ENCODE results near the gene FGF10.

Gene FGF10

GRCh38 chr5:44389090-44389822, at the start of gene FGF10:
Gene FGF10 (minus strand): TSS chr5:44389420. CDS start chr5:44388682, 738 bp downstream.
- no peak for DNase-seq

GRCh38 chr5:44426944-44427343, 37.7 kb upstream of the FGF10 start:
- no peak for DNase-seq

DNA sequence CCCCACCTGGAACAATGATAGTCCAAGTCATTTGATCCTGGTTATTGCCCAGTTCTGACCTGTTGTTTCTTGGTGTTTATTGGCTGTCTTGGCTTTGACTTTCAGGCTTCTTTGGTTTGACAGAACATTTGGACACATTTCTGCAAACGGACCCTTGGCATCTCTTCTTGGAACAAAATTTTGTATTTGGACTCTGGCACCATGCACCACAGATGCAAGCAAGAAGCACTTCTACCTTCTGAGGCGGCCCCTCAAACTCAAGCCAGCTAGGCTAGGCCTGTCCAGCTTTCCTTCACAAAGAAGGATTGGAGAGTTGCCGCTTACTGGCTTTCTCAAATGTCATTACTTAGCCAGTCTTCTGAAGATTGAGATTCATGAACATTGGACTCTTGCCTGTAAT, 23.1 kb upstream of the FGF10 start:
- DNase-seq, result no peak

GRCh38 chr5:44402084-44402483, 12.9 kb upstream of the FGF10 start:
- no peak for DNase-seq

DNA sequence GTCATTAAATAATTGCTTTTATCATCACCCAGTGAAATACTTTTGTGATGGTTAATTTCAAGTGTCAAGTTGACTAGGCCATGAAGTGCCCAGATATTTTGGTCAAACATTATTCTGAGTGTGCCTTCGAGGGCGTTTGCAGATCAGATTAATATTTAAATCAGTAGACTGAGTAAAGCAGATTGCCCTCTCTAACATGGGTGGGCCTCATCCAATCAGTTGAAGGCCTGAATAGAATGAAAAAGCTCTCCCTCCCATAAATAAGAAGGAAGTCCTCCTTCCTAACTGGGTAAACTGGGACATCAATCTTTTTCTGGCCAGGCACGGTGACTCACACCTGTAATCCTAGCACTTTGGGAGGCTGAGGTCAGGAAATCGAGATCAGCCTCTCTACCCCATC, 12.4 kb upstream of the FGF10 start:
- DNase-seq, result no peak

- no peak for DNase-seq
Observed at GRCh38 chr5:44398382-44398781, 9.2 kb upstream of the FGF10 start.

GRCh38 chr5:44396312-44396711, 7.1 kb upstream of the FGF10 start:
- DNase-seq, result no peak

DNA sequence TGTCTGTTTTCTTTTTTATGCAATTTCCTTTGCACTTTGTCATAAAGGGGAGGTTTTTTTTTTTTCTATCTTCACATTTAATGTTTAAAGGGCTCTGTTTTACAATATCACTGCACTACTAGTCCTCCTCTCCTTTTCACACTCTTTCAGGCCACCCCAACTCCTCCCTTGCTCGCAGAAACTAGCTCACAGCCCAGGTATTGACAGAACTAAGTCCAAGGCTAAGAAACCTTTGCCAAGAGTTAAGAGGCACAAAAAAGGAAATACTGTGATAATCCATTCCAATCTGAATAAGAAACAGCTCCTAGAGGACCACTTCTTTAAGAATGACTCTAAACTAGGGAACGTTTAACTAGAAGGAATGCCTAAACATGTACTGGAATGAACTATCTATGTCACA, 1.1 kb upstream of the FGF10 start:
- DNase-seq, result no peak

GRCh38 chr5:44389823-44390143, 563 bp upstream of the FGF10 start:
- DNase-seq, result no peak

DNA sequence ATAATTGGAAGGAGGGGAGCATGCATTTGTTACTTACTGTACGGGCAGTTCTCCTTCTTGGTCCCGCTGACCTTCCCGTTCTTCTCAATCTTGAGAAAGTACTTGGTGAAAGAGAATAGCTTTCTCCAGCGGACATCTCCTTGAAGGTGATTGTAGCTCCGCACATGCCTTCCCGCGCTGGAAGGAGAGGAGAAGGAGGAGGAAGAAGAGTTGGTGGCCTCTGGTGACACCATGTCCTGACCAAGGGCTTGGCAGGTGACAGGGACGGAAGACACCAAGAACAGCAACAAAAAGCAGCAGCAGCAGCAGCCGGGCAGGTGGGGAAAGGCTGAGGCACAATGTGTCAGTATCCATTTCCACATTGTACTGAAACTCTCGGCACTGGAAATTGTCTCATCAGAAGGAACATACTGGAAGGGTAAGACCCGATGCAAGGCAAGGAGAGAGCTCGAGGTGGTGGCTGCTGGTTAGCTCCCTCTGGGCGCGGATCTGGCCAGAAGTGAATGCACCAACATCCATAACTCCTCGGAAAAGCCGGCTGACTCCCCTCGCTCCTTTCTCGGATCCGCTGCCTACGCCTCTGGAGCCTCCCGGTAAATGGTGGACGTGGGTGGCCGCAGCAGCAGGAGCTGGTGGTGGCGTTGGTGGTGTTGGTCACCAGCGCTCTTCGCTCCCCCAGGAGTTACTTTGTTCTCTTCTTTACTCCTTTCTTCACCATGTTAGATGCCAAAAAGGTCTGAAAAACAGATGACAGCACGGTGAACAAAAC, 715 bp downstream of the FGF10 start:
- DNase-seq, result no peak

- DNase-seq, result no peak
Observed at GRCh38 chr5:44387921-44388320, 1.3 kb downstream of the FGF10 start.

DNA sequence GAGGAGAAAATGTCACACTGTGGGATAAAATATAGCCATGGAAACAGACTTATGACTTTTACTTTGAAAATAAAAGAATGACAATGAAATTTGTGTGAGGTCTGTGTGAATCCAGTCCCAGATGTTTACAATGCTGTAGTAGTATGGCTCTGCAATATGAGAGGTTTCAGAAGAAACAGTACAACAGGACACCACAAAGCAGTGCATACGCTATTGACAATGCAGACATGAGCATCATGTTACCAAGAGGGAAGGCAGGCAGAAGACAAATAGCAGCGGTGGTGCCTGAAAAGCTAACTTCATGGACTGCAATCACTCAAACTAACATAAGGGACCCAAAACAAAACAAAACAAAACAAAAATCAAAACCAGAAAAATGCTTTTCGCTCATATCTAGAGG, 1.8 kb downstream of the FGF10 start:
- no peak for DNase-seq

- no peak for DNase-seq
Observed at GRCh38 chr5:44385291-44385900, 3.8 kb downstream of the FGF10 start.

DNA sequence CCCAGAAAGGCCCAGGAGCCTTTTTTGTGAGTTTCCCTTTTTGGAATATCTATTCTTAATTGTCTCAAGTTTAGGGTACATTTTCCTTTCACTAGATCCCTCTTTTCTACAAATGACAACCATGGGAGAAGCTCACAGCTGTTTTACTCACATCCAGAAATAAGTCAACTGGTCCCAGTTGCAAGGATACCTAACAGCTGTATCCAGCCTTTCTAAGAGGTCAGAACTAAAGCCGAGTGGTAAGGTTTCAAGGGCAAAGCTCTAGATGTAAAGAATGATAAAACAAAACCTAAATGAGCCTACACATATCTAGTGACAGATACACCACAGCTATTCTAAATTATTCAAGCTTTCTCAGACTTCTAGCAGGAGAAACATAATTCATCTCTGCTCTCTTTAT, 4.4 kb downstream of the FGF10 start:
- DNase-seq, result no peak

GRCh38 chr5:44382894-44383293, 6.3 kb downstream of the FGF10 start:
- no peak for DNase-seq

DNA sequence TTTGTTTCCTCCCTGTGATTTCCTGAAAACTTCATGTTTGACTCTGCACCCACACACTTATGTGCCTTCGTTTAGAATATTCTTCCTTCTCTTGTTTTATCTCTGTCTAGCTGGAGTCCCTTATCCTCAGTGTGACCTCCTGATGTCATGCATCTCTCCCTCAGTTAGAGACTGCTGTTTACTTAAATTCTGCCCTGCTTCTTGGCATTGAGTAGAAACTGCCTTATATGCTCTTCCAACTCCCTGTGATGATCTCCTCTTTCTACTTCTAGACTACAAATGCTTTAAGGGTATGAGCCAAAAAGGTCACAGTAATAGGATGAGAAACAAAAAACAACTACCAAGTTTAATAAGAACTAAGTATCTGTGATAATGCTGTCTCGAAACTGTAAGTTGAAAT, 12.2 kb downstream of the FGF10 start:
- no peak for DNase-seq

DNA sequence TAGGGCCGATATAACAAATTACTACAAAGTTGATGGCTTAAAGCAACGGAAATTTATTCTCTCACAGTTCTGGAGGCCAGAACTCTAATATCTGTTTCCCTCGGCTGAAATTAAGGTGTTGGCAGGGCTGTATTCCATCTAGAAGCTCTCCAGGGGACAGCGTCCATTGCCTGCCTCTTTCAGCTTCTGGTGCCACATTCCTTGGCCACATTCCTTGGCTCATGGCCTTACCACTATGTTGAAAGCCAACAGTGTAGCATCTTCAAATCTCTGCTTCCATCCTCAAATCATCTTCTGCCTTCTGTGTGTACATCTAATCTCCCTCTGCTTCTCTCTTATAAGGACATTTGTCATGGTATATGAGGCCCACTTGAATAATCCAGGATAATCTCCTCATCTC, 17.2 kb downstream of the FGF10 start:
- DNase-seq, result no peak

DNA sequence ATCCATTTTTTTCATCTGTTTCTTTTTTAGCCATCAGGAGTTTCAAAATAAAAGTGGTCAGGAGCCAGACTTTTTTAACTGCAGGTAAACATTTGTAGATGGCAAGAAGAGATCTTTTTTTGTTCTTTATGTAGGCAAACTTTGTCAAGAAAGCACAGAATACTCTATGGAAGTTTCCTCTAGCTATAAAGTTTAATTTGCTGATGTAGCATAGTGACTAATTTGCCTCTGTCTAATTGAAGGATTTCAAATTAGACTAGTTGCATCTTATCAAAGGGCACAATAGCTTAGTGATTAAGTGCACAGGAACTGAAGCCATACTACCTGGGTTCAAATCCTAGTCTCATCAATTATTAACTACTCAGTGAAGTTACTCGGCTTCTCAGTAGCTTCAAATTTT, 22.0 kb downstream of the FGF10 start:
- DNase-seq, result no peak

DNA sequence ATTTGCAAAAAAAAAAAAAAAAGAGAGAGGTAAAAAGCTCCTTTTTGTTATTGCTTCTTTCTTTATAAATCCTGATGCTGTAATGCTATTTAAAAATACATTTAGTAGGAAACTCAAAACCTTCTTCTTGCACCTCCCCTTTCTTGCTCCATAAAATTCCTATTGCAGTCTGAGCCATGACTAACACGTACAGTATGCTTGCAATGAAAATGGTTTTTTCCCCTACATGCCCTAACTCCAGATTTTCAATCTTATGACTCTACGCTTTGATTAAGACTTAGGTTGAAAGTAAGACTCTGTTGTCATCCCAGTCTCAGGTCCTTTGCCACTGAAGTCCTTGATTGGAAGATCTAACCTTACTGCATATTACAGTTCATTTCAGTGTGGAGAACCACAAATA, 23.9 kb downstream of the FGF10 start:
- no peak for DNase-seq

- no peak for DNase-seq
Observed at GRCh38 chr5:44364097-44364496, 25.1 kb downstream of the FGF10 start.

DNA sequence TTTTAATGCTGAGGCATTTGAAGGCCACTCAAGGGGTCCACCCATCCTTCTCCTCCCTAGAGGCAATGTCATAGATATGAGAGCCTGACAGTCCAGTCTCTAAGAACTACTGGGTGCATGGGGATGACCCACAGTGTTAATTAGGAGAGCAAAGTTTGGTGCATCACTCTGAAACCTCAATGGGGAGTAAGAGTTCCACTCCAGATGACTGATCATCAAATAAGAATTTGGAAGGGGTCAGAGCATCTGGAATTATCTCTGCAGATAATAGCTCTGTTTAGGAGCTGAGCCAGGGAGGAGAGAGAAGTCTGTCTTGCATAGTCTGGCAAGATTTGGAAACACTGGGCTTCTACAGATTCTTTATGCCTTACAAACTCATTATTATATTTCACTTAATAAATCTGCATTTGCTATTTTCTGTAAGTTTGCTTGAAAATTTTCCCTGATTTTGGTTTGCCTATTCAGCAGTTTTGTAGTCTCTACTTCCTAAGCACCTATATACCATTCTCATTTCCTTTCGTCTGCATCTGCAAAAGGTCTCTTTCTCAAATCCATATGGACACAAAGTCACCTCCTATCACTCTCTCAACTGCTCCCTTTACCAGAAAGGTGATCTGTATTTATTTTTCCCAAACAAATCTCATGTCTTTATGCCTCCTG, 27.7 kb downstream of the FGF10 start:
- DNase-seq, result no peak

DNA sequence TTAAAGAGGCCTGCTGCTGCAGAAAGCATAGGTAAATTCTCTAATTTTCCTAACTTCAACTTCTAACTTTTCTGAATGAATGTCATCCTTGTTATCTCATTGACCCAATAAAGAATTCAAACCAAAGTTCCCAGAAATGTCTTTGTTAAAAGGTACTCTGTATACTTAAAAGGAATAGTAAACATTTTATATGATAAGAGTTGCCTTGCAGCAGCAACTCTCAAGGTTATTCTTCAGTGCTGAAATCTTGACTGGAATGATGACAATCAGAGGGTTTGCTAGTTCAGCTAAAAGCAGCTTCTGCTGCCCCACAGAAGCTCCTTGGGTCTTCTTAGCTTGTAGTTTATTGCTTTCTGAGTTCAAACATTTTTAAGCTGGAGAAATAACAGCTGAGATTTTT, 28.3 kb downstream of the FGF10 start:
- no peak for DNase-seq

- no peak for DNase-seq
Observed at GRCh38 chr5:44358421-44358820, 30.8 kb downstream of the FGF10 start.

DNA sequence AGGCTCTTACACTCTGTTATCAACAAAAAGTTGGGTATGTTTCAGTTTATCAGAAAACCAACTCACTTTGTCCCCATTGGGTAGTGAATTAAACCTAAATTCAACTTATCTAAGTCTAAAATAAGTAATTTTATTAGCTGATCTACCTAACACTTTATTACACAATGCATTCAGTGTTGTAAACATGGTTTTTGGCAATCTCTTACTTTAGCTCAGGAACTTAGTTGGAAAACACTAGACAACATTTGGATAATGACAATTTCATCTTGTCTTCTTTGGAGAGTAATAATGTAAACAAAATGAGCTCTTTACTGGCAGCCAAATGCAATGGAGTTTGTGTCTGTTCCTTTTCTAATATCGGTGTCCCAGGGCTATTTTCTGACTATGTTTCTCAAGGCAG, 33.0 kb downstream of the FGF10 start:
- DNase-seq, result no peak

Measured in hematopoietic multipotent progenitor cell treated with erythropoietin and hydrocortisone succinate and interleukin-3 and kit ligand, for 8 days (in vitro differentiated cells).